ENCODE measurements around the gene TAOK2. TPM values are rescaled to one million over a fixed set of nuclear protein-coding genes. Genes with fewer than 3 reads are reported as not detected.

Gene TAOK2
- total RNA-seq, 1 experiment from 2014 or later: 56.7 TPM

DNA sequence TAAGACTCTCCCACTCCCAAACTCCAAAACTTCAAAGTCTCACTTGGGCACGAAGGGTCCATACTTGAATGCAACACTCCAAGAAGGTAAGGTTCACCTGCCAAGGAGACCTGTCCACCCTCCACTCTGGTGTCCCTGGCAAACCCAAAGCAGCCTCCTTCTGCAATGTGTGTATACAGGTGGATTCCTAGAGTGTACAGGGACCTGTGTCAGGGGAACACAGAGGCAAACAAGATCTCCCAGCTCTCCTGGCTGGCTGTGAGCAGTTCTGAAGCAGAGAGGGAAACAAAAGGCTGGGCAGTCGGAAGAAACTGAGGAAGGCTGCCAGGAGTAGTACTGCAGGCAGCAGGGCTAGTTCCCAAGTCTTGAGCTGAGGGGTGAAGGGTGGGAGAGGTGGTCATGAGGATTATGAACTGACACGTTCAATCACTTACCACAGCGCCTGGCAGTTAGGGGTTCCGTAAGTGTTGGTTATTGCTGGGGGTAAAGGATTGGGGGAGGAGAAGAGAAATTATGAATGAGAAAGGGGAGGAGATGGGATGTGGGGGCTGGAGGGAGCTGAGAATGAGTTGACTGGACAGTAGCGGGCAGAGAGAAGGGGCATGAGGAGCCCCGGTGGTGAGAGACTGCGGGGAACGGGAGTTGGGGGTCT lies 48.4 kb upstream of the TAOK2 start:
- ChIA-PET CTCF (interaction anchor here (0.7 to 1.1 kb wide), 2 partner anchors 9 to 48 kb away, joined by 3 read pairs; partner anchors contain the start of gene TAOK2), RAD21 (ENCODE audit: low non-redundant PET in 1 of 2, low total read pairs in 2 of 2, uncharacterized antibody in 2 of 2, unreplicated experiment in 2 of 2) (interaction anchor here in 1 of 2 experiments (0.6 to 1.3 kb wide), 2 partner anchors 48 to 236 kb away, joined by 3 read pairs; no protein-coding TSS in a partner anchor), POLR2A (interaction anchor here (0.6 to 2.5 kb wide), 5 partner anchors 11 to 725 kb away, joined by 3 to 9 read pairs (median 7); partner anchors contain the start of genes ASPHD1, PRR14 and SEZ6L2)
- ATAC-seq: peak; percentile 25
- peaks cover 12 to 23% of the 10 kb centered on the region in 2 experiments for H3K4me1 ChIP-seq (ENCODE audit: control insufficient read depth in 1 of 2, insufficient read depth in 2 of 2, low read length in 2 of 2)
- no peak overlapping the region for H2AFZ ChIP-seq (ENCODE audit: low read depth, low read length, poor library complexity, severe bottlenecking)
- peak overlapping the region; percentile 89 for H3K9ac ChIP-seq (ENCODE audit: low read length)
- peaks cover 47% of the 10 kb centered on the region for H3K79me2 ChIP-seq (ENCODE audit: insufficient read depth, low read length)
- no peaks in the 10 kb centered on the region for H4K20me1 ChIP-seq (ENCODE audit: insufficient read depth)
- no peaks in the 10 kb centered on the region for H3K27me3 ChIP-seq (ENCODE audit: insufficient read depth, low read length)
- peak overlapping the region; percentile 60 to 92 for H3K4me3 ChIP-seq (replicated peaks in 1 of 2; ENCODE audit: low read depth in 1 of 2, low read length in 2 of 2)
- H3K9me3 ChIP-seq (ENCODE audit: control insufficient read depth in 1 of 2, insufficient read depth in 1 of 2, low read depth in 1 of 2, low read length in 2 of 2): no peaks in the 10 kb centered on the region
- DNase-seq (ENCODE audit: low read depth, low spot score): no peak
- H3K27ac ChIP-seq (ENCODE audit: low read depth, low read length): peak overlapping the region; percentile 78
- TF ChIP-seq CEBPB (IDR thresholded peaks at IDR 0.05; ENCODE audit: low read depth) (no peak), RAD21 (IDR thresholded peaks at IDR 0.05; ENCODE audit: low read depth) (no peak), EZH2phosphoT487 (IDR thresholded peaks at IDR 0.05; ENCODE audit: borderline replicate concordance) (no peak), TCF7L2 (IDR thresholded peaks at IDR 0.05; ENCODE audit: borderline replicate concordance, extremely low read depth, insufficient read depth, insufficient read length) (no peak), ZFX (IDR thresholded peaks at IDR 0.05) (no peak), POLR2A (IDR thresholded peaks at IDR 0.05; ENCODE audit: borderline replicate concordance, extremely low read depth, insufficient read depth, insufficient read length) (no peak), ELF1 (IDR thresholded peaks at IDR 0.05; ENCODE audit: borderline replicate concordance, low read depth) (no peak), FOSL1 (IDR thresholded peaks at IDR 0.05; ENCODE audit: low read depth) (no peak), MAX (IDR thresholded peaks at IDR 0.05) (no peak), SIN3A (IDR thresholded peaks at IDR 0.05; ENCODE audit: low read depth) (no peak), ZNF274 (IDR thresholded peaks at IDR 0.05; ENCODE audit: low read depth, low read length) (no peak), SRF (IDR thresholded peaks at IDR 0.05; ENCODE audit: low read depth) (no peak), CBX3 (IDR thresholded peaks at IDR 0.05; ENCODE audit: low read depth) (no peak), POLR2AphosphoS5 (IDR thresholded peaks at IDR 0.05; ENCODE audit: low read depth, low read length) (no peak)
- TF ChIP-seq, protein P1, sequence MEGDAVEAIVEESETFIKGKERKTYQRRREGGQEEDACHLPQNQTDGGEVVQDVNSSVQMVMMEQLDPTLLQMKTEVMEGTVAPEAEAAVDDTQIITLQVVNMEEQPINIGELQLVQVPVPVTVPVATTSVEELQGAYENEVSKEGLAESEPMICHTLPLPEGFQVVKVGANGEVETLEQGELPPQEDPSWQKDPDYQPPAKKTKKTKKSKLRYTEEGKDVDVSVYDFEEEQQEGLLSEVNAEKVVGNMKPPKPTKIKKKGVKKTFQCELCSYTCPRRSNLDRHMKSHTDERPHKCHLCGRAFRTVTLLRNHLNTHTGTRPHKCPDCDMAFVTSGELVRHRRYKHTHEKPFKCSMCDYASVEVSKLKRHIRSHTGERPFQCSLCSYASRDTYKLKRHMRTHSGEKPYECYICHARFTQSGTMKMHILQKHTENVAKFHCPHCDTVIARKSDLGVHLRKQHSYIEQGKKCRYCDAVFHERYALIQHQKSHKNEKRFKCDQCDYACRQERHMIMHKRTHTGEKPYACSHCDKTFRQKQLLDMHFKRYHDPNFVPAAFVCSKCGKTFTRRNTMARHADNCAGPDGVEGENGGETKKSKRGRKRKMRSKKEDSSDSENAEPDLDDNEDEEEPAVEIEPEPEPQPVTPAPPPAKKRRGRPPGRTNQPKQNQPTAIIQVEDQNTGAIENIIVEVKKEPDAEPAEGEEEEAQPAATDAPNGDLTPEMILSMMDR (IDR thresholded peaks at IDR 0.05 in 2 of 3, conservative IDR thresholded peaks at IDR 0.05 in 1 of 3; ENCODE audit: borderline replicate concordance in 1 of 3, insufficient read depth in 1 of 3, low read depth in 2 of 3, low read length in 2 of 3): no peak
- TF ChIP-seq, protein P2, sequence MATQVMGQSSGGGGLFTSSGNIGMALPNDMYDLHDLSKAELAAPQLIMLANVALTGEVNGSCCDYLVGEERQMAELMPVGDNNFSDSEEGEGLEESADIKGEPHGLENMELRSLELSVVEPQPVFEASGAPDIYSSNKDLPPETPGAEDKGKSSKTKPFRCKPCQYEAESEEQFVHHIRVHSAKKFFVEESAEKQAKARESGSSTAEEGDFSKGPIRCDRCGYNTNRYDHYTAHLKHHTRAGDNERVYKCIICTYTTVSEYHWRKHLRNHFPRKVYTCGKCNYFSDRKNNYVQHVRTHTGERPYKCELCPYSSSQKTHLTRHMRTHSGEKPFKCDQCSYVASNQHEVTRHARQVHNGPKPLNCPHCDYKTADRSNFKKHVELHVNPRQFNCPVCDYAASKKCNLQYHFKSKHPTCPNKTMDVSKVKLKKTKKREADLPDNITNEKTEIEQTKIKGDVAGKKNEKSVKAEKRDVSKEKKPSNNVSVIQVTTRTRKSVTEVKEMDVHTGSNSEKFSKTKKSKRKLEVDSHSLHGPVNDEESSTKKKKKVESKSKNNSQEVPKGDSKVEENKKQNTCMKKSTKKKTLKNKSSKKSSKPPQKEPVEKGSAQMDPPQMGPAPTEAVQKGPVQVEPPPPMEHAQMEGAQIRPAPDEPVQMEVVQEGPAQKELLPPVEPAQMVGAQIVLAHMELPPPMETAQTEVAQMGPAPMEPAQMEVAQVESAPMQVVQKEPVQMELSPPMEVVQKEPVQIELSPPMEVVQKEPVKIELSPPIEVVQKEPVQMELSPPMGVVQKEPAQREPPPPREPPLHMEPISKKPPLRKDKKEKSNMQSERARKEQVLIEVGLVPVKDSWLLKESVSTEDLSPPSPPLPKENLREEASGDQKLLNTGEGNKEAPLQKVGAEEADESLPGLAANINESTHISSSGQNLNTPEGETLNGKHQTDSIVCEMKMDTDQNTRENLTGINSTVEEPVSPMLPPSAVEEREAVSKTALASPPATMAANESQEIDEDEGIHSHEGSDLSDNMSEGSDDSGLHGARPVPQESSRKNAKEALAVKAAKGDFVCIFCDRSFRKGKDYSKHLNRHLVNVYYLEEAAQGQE (IDR thresholded peaks at IDR 0.05; ENCODE audit: low read depth): no peak
- H3K4me2 ChIP-seq (ENCODE audit: low read length): peak overlapping the region; percentile 99
- H3K36me3 ChIP-seq (ENCODE audit: control insufficient read depth in 1 of 2, insufficient read depth in 2 of 2, low read length in 2 of 2): peaks cover 19 to 22% of the 10 kb centered on the region in 2 experiments; a peak in 3 of 4 replicates
- H3K9me2 ChIP-seq (ENCODE audit: insufficient read depth): no peaks in the 10 kb centered on the region
- intact Hi-C loops (cut with micrococcal nuclease): loop anchor here (5.0 kb wide), 1 partner anchor 47 kb away; the partner anchor contains the start of gene TAOK2
- no TSS peak for BruUV-seq (replicated peaks)
